Stimulated activated CD8-positive, alpha-beta memory T cell treated with anti-CD3 and anti-CD28 coated beads, Interleukin-15, amount 100 ng/mL, for 48 hours (primary cell): ENCODE measurements around the gene KCNQ5.

Experiments used
- DNase-seq, 2 donors: peaks; one replicate each; pipeline ENCODE4 v3.0.0-alpha.2; 2020; ENCODE audit warnings: low read depth in 2 of 2

The KCNQ5 gene

GRCh38 chr6:72741083-72741482, 119.2 kb downstream of the KCNQ5 start:
- DNase-seq = no peak

GRCh38 chr6:72742001-72742673, 120.3 kb downstream of the KCNQ5 start:
- no peak for DNase-seq

- no peak for DNase-seq
Measured at GRCh38 chr6:72746276-72746675, 124.4 kb downstream of the KCNQ5 start.

GRCh38 chr6:72748759-72749158, 126.9 kb downstream of the KCNQ5 start:
- DNase-seq = peak; percentile 15 to 21

- DNase-seq = no peak
Measured at GRCh38 chr6:72755752-72756151, 133.9 kb downstream of the KCNQ5 start.

GRCh38 chr6:72757048-72757447, 135.2 kb downstream of the KCNQ5 start:
- no peak for DNase-seq

- no peak for DNase-seq
Measured at GRCh38 chr6:72757926-72758325, 136.1 kb downstream of the KCNQ5 start.

GRCh38 chr6:72758901-72759300, 137.0 kb downstream of the KCNQ5 start:
- DNase-seq = no peak

GRCh38 chr6:72760114-72760793, 138.4 kb downstream of the KCNQ5 start:
- DNase-seq = no peak

GRCh38 chr6:72761761-72762160, 139.9 kb downstream of the KCNQ5 start:
- DNase-seq = no peak

- DNase-seq = no peak
Measured at GRCh38 chr6:72769459-72770125, 147.7 kb downstream of the KCNQ5 start.

GRCh38 chr6:72770959-72771358, 149.1 kb downstream of the KCNQ5 start:
- DNase-seq = no peak

- DNase-seq = no peak
Measured at GRCh38 chr6:72776456-72776855, 154.6 kb downstream of the KCNQ5 start.

- DNase-seq = no peak
Measured at GRCh38 chr6:72781624-72782023, 159.8 kb downstream of the KCNQ5 start.

- DNase-seq = no peak
Measured at GRCh38 chr6:72783035-72783434, 161.2 kb downstream of the KCNQ5 start.

- no peak for DNase-seq
Measured at GRCh38 chr6:72783666-72784065, 161.8 kb downstream of the KCNQ5 start.

GRCh38 chr6:72784071-72784470, 162.2 kb downstream of the KCNQ5 start:
- DNase-seq = no peak

GRCh38 chr6:72784581-72784980, 162.7 kb downstream of the KCNQ5 start:
- no peak for DNase-seq

- no peak for DNase-seq
Measured at GRCh38 chr6:72787391-72788031, 165.6 kb downstream of the KCNQ5 start.

- DNase-seq = no peak
Measured at GRCh38 chr6:72788188-72788587, 166.3 kb downstream of the KCNQ5 start.

GRCh38 chr6:72789145-72789544, 167.3 kb downstream of the KCNQ5 start:
- no peak for DNase-seq

GRCh38 chr6:72792692-72793091, 170.8 kb downstream of the KCNQ5 start:
- no peak for DNase-seq
